ENCODE results near the gene HS2ST1.

DNA sequence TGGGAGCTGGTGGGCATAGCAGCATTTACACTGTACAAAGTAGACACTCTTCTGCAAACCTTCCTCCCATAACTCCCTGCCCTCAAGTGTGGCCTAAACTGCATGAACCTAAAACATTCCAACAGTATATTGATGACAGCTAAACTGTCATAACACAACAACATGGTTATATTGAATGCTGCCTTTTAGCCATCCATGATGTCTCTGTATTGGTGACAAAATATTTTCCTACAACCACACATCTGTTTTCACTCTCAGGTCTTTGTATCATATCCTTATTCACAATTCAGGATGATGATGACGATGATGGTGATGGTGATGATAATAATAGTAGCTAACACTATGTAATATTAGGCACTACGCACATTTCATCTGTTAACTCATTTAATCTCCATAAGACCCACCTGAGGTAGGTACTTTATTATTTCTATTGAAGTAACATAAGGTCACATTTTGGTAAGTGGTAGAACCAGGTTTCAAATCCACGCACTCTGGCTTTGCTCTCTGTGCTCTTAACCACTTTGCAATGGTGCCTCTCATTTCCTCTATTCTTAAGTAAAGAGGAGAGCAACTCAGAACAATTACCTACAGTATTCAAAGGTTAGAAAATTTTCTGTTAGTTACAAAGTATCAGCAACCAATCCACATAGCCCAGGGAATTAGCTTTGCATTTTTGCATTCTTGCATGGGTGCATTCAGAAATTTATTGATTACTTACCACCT, 229.1 kb downstream of the HS2ST1 start:
- no peak for TF ChIP-seq CTCF (IDR thresholded peaks at IDR 0.05; ENCODE audit: low read depth, low read length, missing input control)
- TF ChIP-seq TAF1 (conservative IDR thresholded peaks at IDR 0.05) = no peak
- TF ChIP-seq GABPA (IDR thresholded peaks at IDR 0.05 in 1 of 2, conservative IDR thresholded peaks at IDR 0.05 in 1 of 2) = no peak

Data from liver (tissue), 3 donors.